ENCODE results near the gene OR56B1. TPM values are rescaled to one million over a fixed set of nuclear protein-coding genes. Genes with fewer than 3 reads are reported as not detected.
"Not testable (repeated sequence)": the region's sequence is repeated elsewhere in the genome, so short reads cannot be mapped to it uniquely, and the experiment has no call there.

OR56B1 gene
- total RNA-seq, 1 donor from 2014 or later: 0.41 TPM

GRCh38 chr11:5713695-5714094 lies 22.6 kb upstream of the OR56B1 start:
- no peaks in the 10 kb centered on the region for H3F3A ChIP-seq (ENCODE audit: low read depth)
- no peak overlapping the region for H3K27ac Mint-ChIP-seq
- H3K4me3 Mint-ChIP-seq: no peak overlapping the region
- no peaks in the 10 kb centered on the region for H3K9me3 ChIP-seq (ENCODE audit: low read depth)
- H3K4me2 ChIP-seq: no peak overlapping the region
- no peaks in the 10 kb centered on the region for H3K36me3 ChIP-seq
- H3K27me3 Mint-ChIP-seq (ENCODE audit: insufficient read depth, low read depth): peaks cover 4% of the 10 kb centered on the region
- no peaks in the 10 kb centered on the region for H3K4me1 ChIP-seq
- peaks cover 2% of the 10 kb centered on the region for H3K9me3 Mint-ChIP-seq
- H3K4me1 Mint-ChIP-seq: no peaks in the 10 kb centered on the region
- no peak overlapping the region for H3K27ac ChIP-seq
- no peak overlapping the region for H2AFZ ChIP-seq (replicated peaks)
- no peak overlapping the region for H3K4me3 ChIP-seq
- no peak overlapping the region for H3K9ac ChIP-seq
- no peaks in the 10 kb centered on the region for H3K79me2 ChIP-seq (ENCODE audit: low read depth)
- no peaks in the 10 kb centered on the region for H3K36me3 Mint-ChIP-seq
- no peaks in the 10 kb centered on the region for H3K27me3 ChIP-seq
- DNase-seq (ENCODE audit: low spot score): no peak
- no peaks in the 10 kb centered on the region for H4K20me1 ChIP-seq (ENCODE audit: low read depth)
- TF ChIP-seq CTCF (IDR thresholded peaks at IDR 0.05) (no peak), EZH2phosphoT487 (IDR thresholded peaks at IDR 0.05) (no peak), EZH2 (IDR thresholded peaks at IDR 0.05) (no peak)

GRCh38 chr11:5716518-5716917 lies 19.7 kb upstream of the OR56B1 start:
- not testable (repeated sequence) for H3K27ac Mint-ChIP-seq; H3K4me1 ChIP-seq; H3K27me3 ChIP-seq; H3K27me3 Mint-ChIP-seq (ENCODE audit: insufficient read depth, low read depth); H3K4me2 ChIP-seq; H3K9ac ChIP-seq; H2AFZ ChIP-seq (replicated peaks); H4K20me1 ChIP-seq (ENCODE audit: low read depth); H3K9me3 Mint-ChIP-seq; H3K9me3 ChIP-seq (ENCODE audit: low read depth); DNase-seq (ENCODE audit: low spot score); H3K36me3 ChIP-seq; H3K27ac ChIP-seq; H3K4me1 Mint-ChIP-seq; H3K36me3 Mint-ChIP-seq; H3K4me3 ChIP-seq; H3K4me3 Mint-ChIP-seq; H3F3A ChIP-seq (ENCODE audit: low read depth); H3K79me2 ChIP-seq (ENCODE audit: low read depth)

GRCh38 chr11:5719703-5720495 lies 16.3 kb upstream of the OR56B1 start:
- Mint-ChIP-seq H3K9me3 (peaks cover 2% of the 10 kb centered on the region), H3K4me1 (no peaks in the 10 kb centered on the region), H3K36me3 (no peaks in the 10 kb centered on the region), H3K27ac (no peak overlapping the region), H3K27me3 (ENCODE audit: insufficient read depth, low read depth) (peaks cover 2% of the 10 kb centered on the region), H3K4me3 (no peak overlapping the region)
- TF ChIP-seq CTCF (IDR thresholded peaks at IDR 0.05) (no peak), EZH2 (IDR thresholded peaks at IDR 0.05) (no peak), EZH2phosphoT487 (IDR thresholded peaks at IDR 0.05) (no peak)
- Histone ChIP-seq H3K79me2 (ENCODE audit: low read depth) (no peaks in the 10 kb centered on the region), H3K4me3 (no peak overlapping the region), H3K4me1 (no peaks in the 10 kb centered on the region), H3K9ac (no peak overlapping the region), H3K27ac (no peak overlapping the region), H3K36me3 (no peaks in the 10 kb centered on the region), H4K20me1 (ENCODE audit: low read depth) (no peaks in the 10 kb centered on the region), H3F3A (ENCODE audit: low read depth) (no peaks in the 10 kb centered on the region), H3K4me2 (no peak overlapping the region), H3K9me3 (ENCODE audit: low read depth) (no peaks in the 10 kb centered on the region), H3K27me3 (no peaks in the 10 kb centered on the region), H2AFZ (replicated peaks) (no peak overlapping the region)
- no peak for DNase-seq (ENCODE audit: low spot score)

GRCh38 chr11:5722622-5723021 lies 13.6 kb upstream of the OR56B1 start:
- Histone ChIP-seq H3K36me3 (no peaks in the 10 kb centered on the region), H3K9me3 (ENCODE audit: low read depth) (no peaks in the 10 kb centered on the region), H3K9ac (no peak overlapping the region), H3K27me3 (no peaks in the 10 kb centered on the region), H4K20me1 (ENCODE audit: low read depth) (no peaks in the 10 kb centered on the region), H3K27ac (no peak overlapping the region), H3K4me3 (no peak overlapping the region), H3K4me2 (no peak overlapping the region), H3K4me1 (no peaks in the 10 kb centered on the region), H3K79me2 (ENCODE audit: low read depth) (no peaks in the 10 kb centered on the region), H3F3A (ENCODE audit: low read depth) (no peaks in the 10 kb centered on the region), H2AFZ (replicated peaks) (no peak overlapping the region)
- Mint-ChIP-seq H3K9me3 (no peaks in the 10 kb centered on the region), H3K4me1 (no peaks in the 10 kb centered on the region), H3K27me3 (ENCODE audit: insufficient read depth, low read depth) (peaks cover 2% of the 10 kb centered on the region), H3K27ac (no peak overlapping the region), H3K36me3 (no peaks in the 10 kb centered on the region), H3K4me3 (no peak overlapping the region)
- no peak for TF ChIP-seq EZH2 (IDR thresholded peaks at IDR 0.05)
- no peak for TF ChIP-seq CTCF (IDR thresholded peaks at IDR 0.05)
- no peak for TF ChIP-seq EZH2phosphoT487 (IDR thresholded peaks at IDR 0.05)
- DNase-seq (ENCODE audit: low spot score): no peak

All from neural progenitor cell (in vitro differentiated cells).